ENCODE measurements around the gene CD164L2.

CD164L2 gene

GRCh38 chr1:27395441-27396195, 12.5 kb upstream of the CD164L2 start:
- no peaks in the 10 kb centered on the region for H3K79me2 ChIP-seq (ENCODE audit: insufficient read depth, low read length)
- H3K27me3 ChIP-seq (ENCODE audit: insufficient read depth, low read length, poor library complexity, severe bottlenecking), result no peaks in the 10 kb centered on the region
- no peaks in the 10 kb centered on the region for H3K9me2 ChIP-seq (replicated peaks; ENCODE audit: low read depth, low read length)
- H3K9me3 ChIP-seq (ENCODE audit: insufficient read depth, low read depth, low read length), result no peaks in the 10 kb centered on the region
- no peak overlapping the region for H3K4me3 ChIP-seq (ENCODE audit: low read length, poor library complexity, severe bottlenecking)
- no peak overlapping the region for H3K4me2 ChIP-seq (ENCODE audit: low read depth, low read length, poor library complexity, severe bottlenecking)
- TF ChIP-seq EZH2phosphoT487 (IDR thresholded peaks at IDR 0.05; ENCODE audit: borderline replicate concordance) (no peak), CTCF (conservative IDR thresholded peaks at IDR 0.05; ENCODE audit: low read length) (peak; percentile 96)
- H3F3A ChIP-seq (ENCODE audit: low read depth), result no peaks in the 10 kb centered on the region
- H3K9ac ChIP-seq (ENCODE audit: low read depth, low read length, poor library complexity, severe bottlenecking), result no peak overlapping the region
- peaks cover 11% of the 10 kb centered on the region for H3K4me1 ChIP-seq (ENCODE audit: insufficient read depth, low read length, poor library complexity, severe bottlenecking)
- H3K36me3 ChIP-seq (ENCODE audit: insufficient read depth, low read length), result no peaks in the 10 kb centered on the region
- H4K20me1 ChIP-seq (ENCODE audit: insufficient read depth, low read length, poor library complexity, severe bottlenecking), result no peaks in the 10 kb centered on the region
- 0 out of 2 replicates have a peak overlapping the region, but pooled peaks have one; percentile 55 for H2AFZ ChIP-seq (ENCODE audit: low read length)

- TF ChIP-seq CTCF (conservative IDR thresholded peaks at IDR 0.05; ENCODE audit: low read length) (no peak), EZH2phosphoT487 (IDR thresholded peaks at IDR 0.05; ENCODE audit: borderline replicate concordance) (no peak)
- Histone ChIP-seq H3K9ac (ENCODE audit: low read depth, low read length, poor library complexity, severe bottlenecking) (no peak overlapping the region), H2AFZ (ENCODE audit: low read length) (no peak overlapping the region), H4K20me1 (ENCODE audit: insufficient read depth, low read length, poor library complexity, severe bottlenecking) (no peaks in the 10 kb centered on the region), H3K4me1 (ENCODE audit: insufficient read depth, low read length, poor library complexity, severe bottlenecking) (peaks cover 11% of the 10 kb centered on the region), H3F3A (ENCODE audit: low read depth) (no peaks in the 10 kb centered on the region), H3K9me3 (ENCODE audit: insufficient read depth, low read depth, low read length) (no peaks in the 10 kb centered on the region), H3K79me2 (ENCODE audit: insufficient read depth, low read length) (no peaks in the 10 kb centered on the region), H3K4me2 (ENCODE audit: low read depth, low read length, poor library complexity, severe bottlenecking) (no peak overlapping the region), H3K4me3 (ENCODE audit: low read length, poor library complexity, severe bottlenecking) (no peak overlapping the region), H3K36me3 (ENCODE audit: insufficient read depth, low read length) (no peaks in the 10 kb centered on the region), H3K27me3 (ENCODE audit: insufficient read depth, low read length, poor library complexity, severe bottlenecking) (no peaks in the 10 kb centered on the region), H3K9me2 (replicated peaks; ENCODE audit: low read depth, low read length) (no peaks in the 10 kb centered on the region)
Measured at GRCh38 chr1:27394925-27395324, 11.8 kb upstream of the CD164L2 start.

GRCh38 chr1:27394282-27394658, 11.1 kb upstream of the CD164L2 start:
- no peaks in the 10 kb centered on the region for H3K27me3 ChIP-seq (ENCODE audit: insufficient read depth, low read length, poor library complexity, severe bottlenecking)
- H3F3A ChIP-seq (ENCODE audit: low read depth), result no peaks in the 10 kb centered on the region
- H4K20me1 ChIP-seq (ENCODE audit: insufficient read depth, low read length, poor library complexity, severe bottlenecking), result no peaks in the 10 kb centered on the region
- no peaks in the 10 kb centered on the region for H3K9me3 ChIP-seq (ENCODE audit: insufficient read depth, low read depth, low read length)
- no peak overlapping the region for H3K4me2 ChIP-seq (ENCODE audit: low read depth, low read length, poor library complexity, severe bottlenecking)
- H3K9ac ChIP-seq (ENCODE audit: low read depth, low read length, poor library complexity, severe bottlenecking), result no peak overlapping the region
- H3K4me1 ChIP-seq (ENCODE audit: insufficient read depth, low read length, poor library complexity, severe bottlenecking), result peaks cover 11% of the 10 kb centered on the region
- no peaks in the 10 kb centered on the region for H3K36me3 ChIP-seq (ENCODE audit: insufficient read depth, low read length)
- no peak overlapping the region for H2AFZ ChIP-seq (ENCODE audit: low read length)
- TF ChIP-seq CTCF (conservative IDR thresholded peaks at IDR 0.05; ENCODE audit: low read length), result no peak
- TF ChIP-seq EZH2phosphoT487 (IDR thresholded peaks at IDR 0.05; ENCODE audit: borderline replicate concordance), result no peak
- H3K79me2 ChIP-seq (ENCODE audit: insufficient read depth, low read length), result no peaks in the 10 kb centered on the region
- H3K9me2 ChIP-seq (replicated peaks; ENCODE audit: low read depth, low read length), result no peaks in the 10 kb centered on the region
- H3K4me3 ChIP-seq (ENCODE audit: low read length, poor library complexity, severe bottlenecking), result no peak overlapping the region

Measured in Loucy (cell line).